CD8-positive, alpha-beta memory T cell (primary cell): ENCODE results near the gene SLC24A3. TPM values are rescaled to one million over a fixed set of nuclear protein-coding genes. Genes with fewer than 3 reads are reported as not detected.

Experiments used
- CTCF ChIA-PET: fragments of 350-600 bp; sonication (Branson Sonifier 250); formaldehyde crosslinking; loops from one replicate; lab custom pipeline; 2021; ENCODE audit warnings: antibody characterized with exemption; lab: Charles Lee
- POLR2A ChIA-PET: fragments of 350-600 bp; sonication (Branson Sonifier 250); formaldehyde crosslinking; loops from one replicate; lab custom pipeline; 2021; ENCODE audit warnings: antibody characterized with exemption; lab: Charles Lee
- DNase-seq, 5 donors: peaks; one replicate each; pipeline versions ENCODE4 v3.0.0 to v3.0.0-alpha.2; 2020 to 2022; ENCODE audit warnings: mixed read lengths in 1 of 5
- H3K27ac ChIP-seq: one replicate; pipeline ENCODE4 v1.7.0; 2013; ENCODE audit warnings: low read depth, mild to moderate bottlenecking, low read length, moderate library complexity
- H3K27me3 ChIP-seq: 2 replicates; pipeline ENCODE4 v1.7.0; 2013; ENCODE audit warnings: low read length, mild to moderate bottlenecking; ENCODE audit not compliant: insufficient read depth, poor library complexity, severe bottlenecking
- H3K36me3 ChIP-seq: 2 replicates; pipeline ENCODE4 v1.7.0; 2013; ENCODE audit warnings: mild to moderate bottlenecking, low read length, moderate library complexity; ENCODE audit not compliant: insufficient read depth
- H3K4me1 ChIP-seq: 2 replicates; pipeline ENCODE4 v1.7.0; 2013; ENCODE audit warnings: mild to moderate bottlenecking, low read length, moderate library complexity; ENCODE audit not compliant: insufficient read depth
- H3K4me3 ChIP-seq: 2 replicates; pipeline ENCODE4 v1.7.0; 2013; ENCODE audit warnings: mild to moderate bottlenecking, low read length
- H3K9me3 ChIP-seq: 2 replicates; pipeline ENCODE4 v1.7.0; 2013; ENCODE audit warnings: mild to moderate bottlenecking, low read length
- H3K27ac Mint-ChIP-seq, 8 donors: one replicate each; pipeline ENCODE4 v1.8.0; 2020 to 2021; ENCODE audit warnings: mixed read lengths in 8 of 8, mild to moderate bottlenecking in 6 of 8, inconsistent platforms in 3 of 8, moderate library complexity in 3 of 8
- H3K27me3 Mint-ChIP-seq, 2 donors: one replicate each; pipeline ENCODE4 v1.8.0; 2020 to 2021; ENCODE audit warnings: mixed read lengths in 2 of 2, mild to moderate bottlenecking in 1 of 2, moderate library complexity in 1 of 2
- H3K36me3 Mint-ChIP-seq, 3 donors: one replicate each; pipeline ENCODE4 v1.8.0; 2020 to 2021; ENCODE audit warnings: mixed read lengths in 3 of 3, inconsistent platforms in 1 of 3, mild to moderate bottlenecking in 1 of 3
- H3K4me1 Mint-ChIP-seq, 3 donors: one replicate each; pipeline ENCODE4 v1.8.0; 2020 to 2021; ENCODE audit warnings: mixed read lengths in 3 of 3, inconsistent platforms in 1 of 3, mild to moderate bottlenecking in 1 of 3
- H3K4me3 Mint-ChIP-seq, 7 donors: one replicate each; pipeline ENCODE4 v1.8.0; 2020 to 2021; ENCODE audit warnings: mixed read lengths in 7 of 7, mild to moderate bottlenecking in 6 of 7, moderate library complexity in 4 of 7, inconsistent platforms in 2 of 7
- H3K9me3 Mint-ChIP-seq, 5 donors: one replicate each; pipeline ENCODE4 v1.8.0; 2020 to 2022; ENCODE audit warnings: mixed read lengths in 5 of 5, mild to moderate bottlenecking in 3 of 5, moderate library complexity in 2 of 5, inconsistent platforms in 1 of 5
- polyA plus RNA-seq: library from polyadenylated mRNA; unstranded; fragments of 300-500 nt; fragmentation: Illumina TruSeq; gene quantifications from one replicate; pipeline ENCODE4 v1.2.3, GENCODE V29; 2021
- total RNA-seq, 2 experiments: library from RNA; stranded (reverse); gene quantifications; one replicate each; pipeline ENCODE4 v1.2.3, GENCODE V29; 2021

SLC24A3 gene
- total and polyA plus RNA-seq, 3 experiments from 2014 or later = not detected

GRCh38 chr20:19642860-19643259 lies 430.4 kb downstream of the SLC24A3 start:
- Histone ChIP-seq H3K4me1 (no peaks in the 10 kb centered on the region), H3K27me3 (no peaks in the 10 kb centered on the region), H3K27ac (no peak overlapping the region), H3K9me3 (no peaks in the 10 kb centered on the region), H3K36me3 (no peaks in the 10 kb centered on the region), H3K4me3 (no peak overlapping the region)
- Mint-ChIP-seq H3K4me1 (no peaks in the 10 kb centered on the region), H3K36me3 (no peaks in the 10 kb centered on the region), H3K4me3 (no peak overlapping the region), H3K9me3 (no peaks in the 10 kb centered on the region), H3K27me3 (peaks cover 0 to 1% of the 10 kb centered on the region in 2 donors), H3K27ac (no peak overlapping the region)
- DNase-seq = no peak
- ChIA-PET POLR2A (no interaction called here), CTCF (interaction anchor here (1.5 kb wide), 1 partner anchor 19 kb away, joined by 3 read pairs; no protein-coding TSS in a partner anchor)

- H3K36me3 Mint-ChIP-seq = no peaks in the 10 kb centered on the region
- ChIA-PET CTCF (no interaction called here), POLR2A (no interaction called here)
- no peak overlapping the region for H3K4me3 ChIP-seq
- H3K4me1 ChIP-seq = no peaks in the 10 kb centered on the region
- H3K4me1 Mint-ChIP-seq = no peaks in the 10 kb centered on the region
- DNase-seq = no peak
- no peaks in the 10 kb centered on the region for H3K9me3 Mint-ChIP-seq
- H3K27ac Mint-ChIP-seq = no peak overlapping the region
- no peaks in the 10 kb centered on the region for H3K27me3 Mint-ChIP-seq
- no peaks in the 10 kb centered on the region for H3K27me3 ChIP-seq
- H3K36me3 ChIP-seq = no peaks in the 10 kb centered on the region
- no peaks in the 10 kb centered on the region for H3K9me3 ChIP-seq
- no peak overlapping the region for H3K4me3 Mint-ChIP-seq
- H3K27ac ChIP-seq = no peak overlapping the region
These were observed 431.6 kb downstream of the SLC24A3 start for GRCh38 chr20:19644085-19644484.

- Mint-ChIP-seq H3K9me3 (peaks cover 0 to 2% (median 0%) of the 10 kb centered on the region in 5 donors), H3K27me3 (no peaks in the 10 kb centered on the region), H3K27ac (no peak overlapping the region), H3K36me3 (no peaks in the 10 kb centered on the region), H3K4me1 (no peaks in the 10 kb centered on the region), H3K4me3 (no peak overlapping the region)
- H3K27ac ChIP-seq = no peak overlapping the region
- CTCF ChIA-PET = no interaction called here
- no peak overlapping the region for H3K4me3 ChIP-seq
- no peak for DNase-seq
- no peaks in the 10 kb centered on the region for H3K9me3 ChIP-seq
- no peaks in the 10 kb centered on the region for H3K27me3 ChIP-seq
- POLR2A ChIA-PET = no interaction called here
- no peaks in the 10 kb centered on the region for H3K36me3 ChIP-seq
- H3K4me1 ChIP-seq = no peaks in the 10 kb centered on the region
These were observed 434.5 kb downstream of the SLC24A3 start for GRCh38 chr20:19646963-19647362.

GRCh38 chr20:19648024-19648423 lies 435.6 kb downstream of the SLC24A3 start:
- no peak overlapping the region for H3K27ac Mint-ChIP-seq
- no peak overlapping the region for H3K27ac ChIP-seq
- H3K36me3 ChIP-seq = no peaks in the 10 kb centered on the region
- DNase-seq = no peak
- H3K27me3 ChIP-seq = no peaks in the 10 kb centered on the region
- no peak overlapping the region for H3K4me3 Mint-ChIP-seq
- no peaks in the 10 kb centered on the region for H3K27me3 Mint-ChIP-seq
- no peak overlapping the region for H3K4me3 ChIP-seq
- H3K4me1 ChIP-seq = no peaks in the 10 kb centered on the region
- peaks cover 0 to 4% (median 0%) of the 10 kb centered on the region in 5 donors for H3K9me3 Mint-ChIP-seq
- no peaks in the 10 kb centered on the region for H3K9me3 ChIP-seq
- no peaks in the 10 kb centered on the region for H3K36me3 Mint-ChIP-seq
- POLR2A ChIA-PET = no interaction called here
- no peaks in the 10 kb centered on the region for H3K4me1 Mint-ChIP-seq
- CTCF ChIA-PET = no interaction called here

GRCh38 chr20:19649041-19649440 lies 436.6 kb downstream of the SLC24A3 start:
- no peaks in the 10 kb centered on the region for H3K9me3 ChIP-seq
- H3K36me3 ChIP-seq = no peaks in the 10 kb centered on the region
- no peak overlapping the region for H3K4me3 Mint-ChIP-seq
- H3K27me3 Mint-ChIP-seq = peaks cover 0 to 2% of the 10 kb centered on the region in 2 donors
- no peak overlapping the region for H3K27ac Mint-ChIP-seq
- ChIA-PET POLR2A (no interaction called here), CTCF (no interaction called here)
- H3K4me3 ChIP-seq = no peak overlapping the region
- no peaks in the 10 kb centered on the region for H3K4me1 Mint-ChIP-seq
- H3K27me3 ChIP-seq = no peaks in the 10 kb centered on the region
- no peaks in the 10 kb centered on the region for H3K36me3 Mint-ChIP-seq
- peaks cover 0 to 4% (median 0%) of the 10 kb centered on the region in 5 donors for H3K9me3 Mint-ChIP-seq
- no peak for DNase-seq
- H3K4me1 ChIP-seq = no peaks in the 10 kb centered on the region
- H3K27ac ChIP-seq = no peak overlapping the region

- H3K4me3 Mint-ChIP-seq = no peak overlapping the region
- Histone ChIP-seq H3K4me3 (no peak overlapping the region), H3K27ac (no peak overlapping the region), H3K27me3 (no peaks in the 10 kb centered on the region), H3K4me1 (no peaks in the 10 kb centered on the region), H3K9me3 (no peaks in the 10 kb centered on the region), H3K36me3 (no peaks in the 10 kb centered on the region)
- no peaks in the 10 kb centered on the region for H3K4me1 Mint-ChIP-seq
- ChIA-PET POLR2A (no interaction called here), CTCF (no interaction called here)
- no peak for DNase-seq
- H3K9me3 Mint-ChIP-seq = peaks cover 0 to 4% (median 0%) of the 10 kb centered on the region in 5 donors
- H3K27ac Mint-ChIP-seq = no peak overlapping the region
- H3K36me3 Mint-ChIP-seq = no peaks in the 10 kb centered on the region
- peaks cover 0 to 5% of the 10 kb centered on the region in 2 donors for H3K27me3 Mint-ChIP-seq
These were observed 440.2 kb downstream of the SLC24A3 start for GRCh38 chr20:19652591-19653026.

GRCh38 chr20:19653327-19653726 lies 440.9 kb downstream of the SLC24A3 start:
- Histone ChIP-seq H3K36me3 (no peaks in the 10 kb centered on the region), H3K4me1 (no peaks in the 10 kb centered on the region), H3K27me3 (no peaks in the 10 kb centered on the region), H3K27ac (no peak overlapping the region), H3K4me3 (no peak overlapping the region), H3K9me3 (no peaks in the 10 kb centered on the region)
- H3K9me3 Mint-ChIP-seq = peaks cover 0 to 6% (median 0%) of the 10 kb centered on the region in 5 donors
- peaks cover 0 to under 1% (median 0%) of the 10 kb centered on the region in 3 donors for H3K4me1 Mint-ChIP-seq
- no peak overlapping the region for H3K4me3 Mint-ChIP-seq
- no peak overlapping the region for H3K27ac Mint-ChIP-seq
- POLR2A ChIA-PET = no interaction called here
- H3K36me3 Mint-ChIP-seq = no peaks in the 10 kb centered on the region
- DNase-seq = no peak
- CTCF ChIA-PET = no interaction called here
- H3K27me3 Mint-ChIP-seq = peaks cover 0 to 5% of the 10 kb centered on the region in 2 donors

- Histone ChIP-seq H3K27ac (no peak overlapping the region), H3K9me3 (no peaks in the 10 kb centered on the region), H3K27me3 (no peaks in the 10 kb centered on the region), H3K36me3 (no peaks in the 10 kb centered on the region), H3K4me1 (no peaks in the 10 kb centered on the region), H3K4me3 (no peak overlapping the region)
- Mint-ChIP-seq H3K27ac (no peak overlapping the region), H3K9me3 (peaks cover 0 to 6% (median 0%) of the 10 kb centered on the region in 5 donors), H3K27me3 (peaks cover 0 to 5% of the 10 kb centered on the region in 2 donors), H3K36me3 (no peaks in the 10 kb centered on the region), H3K4me3 (no peak overlapping the region), H3K4me1 (peaks cover 1 to 6% (median 4%) of the 10 kb centered on the region in 3 donors)
- DNase-seq = no peak
- CTCF ChIA-PET = no interaction called here
- POLR2A ChIA-PET = no interaction called here
These were observed 442.5 kb downstream of the SLC24A3 start for GRCh38 chr20:19654921-19655320.
